Measurements from ENCODE around the gene NFKBIE.

NFKBIE gene

GRCh38 chr6:44272529-44272928, 7.2 kb upstream of the NFKBIE start:
- DNase-seq, result no peak

DNA sequence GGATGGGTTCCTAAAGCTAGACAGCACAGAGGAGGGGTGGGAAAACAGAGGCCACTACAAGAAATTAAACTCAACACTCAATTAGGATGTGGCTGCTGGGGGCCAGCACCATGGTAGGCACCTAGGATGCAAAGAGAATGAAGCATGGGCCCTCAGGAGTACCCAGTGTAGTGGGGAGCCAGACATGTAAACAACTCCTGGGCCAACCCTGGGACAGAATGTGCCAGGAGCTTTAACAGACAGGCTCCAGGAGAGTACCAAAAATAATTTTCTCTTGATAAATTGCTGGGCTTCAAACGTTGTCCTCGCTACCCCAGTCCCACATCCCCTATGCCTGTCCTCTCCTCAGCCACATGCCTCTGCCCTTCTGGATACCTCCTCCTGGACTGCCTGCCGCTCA, 6.6 kb upstream of the NFKBIE start:
- DNase-seq, result no peak

- no peak for DNase-seq
Measured at GRCh38 chr6:44271406-44271723, 6.0 kb upstream of the NFKBIE start.

GRCh38 chr6:44270526-44271405, 5.4 kb upstream of the NFKBIE start:
- DNase-seq, result no peak

DNA sequence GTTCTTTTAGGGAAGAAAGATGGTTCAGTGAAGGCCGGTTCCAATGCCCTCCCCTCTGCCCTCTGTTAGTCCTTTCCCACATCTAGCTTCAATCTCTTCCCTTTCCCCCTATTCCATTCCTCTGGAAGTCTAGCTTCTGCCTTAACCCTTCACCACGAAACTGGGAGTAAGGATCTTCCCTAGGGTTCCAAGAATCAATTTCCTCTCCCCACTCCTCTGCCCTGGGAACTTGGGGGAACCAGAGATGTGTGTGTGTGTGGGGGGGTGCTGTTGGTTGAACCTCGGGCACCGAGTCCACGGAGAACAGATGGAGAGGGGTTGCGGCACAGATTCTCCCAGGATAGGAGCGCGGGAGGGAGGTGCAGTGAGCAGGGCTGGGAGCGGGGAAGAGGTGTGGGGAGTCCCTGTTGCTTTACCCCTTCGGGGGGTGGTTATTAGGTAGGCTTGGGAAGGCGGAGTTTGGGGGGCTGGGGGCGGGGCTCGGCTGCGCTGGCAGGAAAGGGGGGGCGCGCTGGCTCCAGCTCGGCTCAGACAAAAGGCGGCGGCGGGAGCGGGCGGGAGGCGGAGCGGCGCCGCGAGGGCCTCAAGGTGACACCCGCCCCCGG, 4.7 kb upstream of the NFKBIE start, which contains the start of gene TMEM151B:
TSS of gene TMEM151B (plus strand) at position 530 of the 605 bp plus-strand sequence. CDS start 293 bp downstream, outside the sequence.
- no peak for DNase-seq

DNA sequence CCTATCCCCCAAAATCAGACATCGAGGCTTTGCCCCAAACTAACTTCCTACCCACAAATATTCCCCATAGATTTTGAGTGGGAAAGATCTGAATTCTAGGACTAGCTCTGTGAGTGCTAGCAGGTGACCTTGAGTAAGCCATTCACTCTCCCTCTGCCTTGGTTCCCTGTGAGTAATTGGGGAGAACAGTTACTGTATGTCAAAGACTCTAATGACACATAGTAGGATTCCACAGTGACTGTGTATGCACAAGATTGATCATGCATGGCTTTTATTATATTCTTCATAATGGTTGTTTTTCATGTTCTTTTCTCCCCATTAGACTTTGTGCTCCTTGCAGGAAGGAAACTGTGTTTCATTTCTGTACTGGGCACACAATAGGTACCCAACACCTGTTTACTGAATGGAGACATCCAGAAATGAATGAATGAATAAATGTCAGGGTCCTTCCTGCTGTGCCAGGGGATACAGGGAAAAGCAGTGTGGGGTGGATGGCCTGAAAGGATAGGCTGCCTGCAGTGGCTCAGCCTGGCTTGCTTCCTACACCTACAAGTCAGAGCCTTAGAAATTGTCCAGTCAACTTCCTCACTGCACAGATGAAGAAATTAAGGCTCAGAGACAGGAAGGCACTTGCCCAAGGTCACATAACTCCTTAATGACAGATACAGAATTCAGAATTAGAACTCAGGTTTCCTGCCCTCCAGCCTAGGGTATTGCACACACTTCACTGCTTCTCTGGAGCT, 4.0 kb upstream of the NFKBIE start:
- no peak for DNase-seq

DNA sequence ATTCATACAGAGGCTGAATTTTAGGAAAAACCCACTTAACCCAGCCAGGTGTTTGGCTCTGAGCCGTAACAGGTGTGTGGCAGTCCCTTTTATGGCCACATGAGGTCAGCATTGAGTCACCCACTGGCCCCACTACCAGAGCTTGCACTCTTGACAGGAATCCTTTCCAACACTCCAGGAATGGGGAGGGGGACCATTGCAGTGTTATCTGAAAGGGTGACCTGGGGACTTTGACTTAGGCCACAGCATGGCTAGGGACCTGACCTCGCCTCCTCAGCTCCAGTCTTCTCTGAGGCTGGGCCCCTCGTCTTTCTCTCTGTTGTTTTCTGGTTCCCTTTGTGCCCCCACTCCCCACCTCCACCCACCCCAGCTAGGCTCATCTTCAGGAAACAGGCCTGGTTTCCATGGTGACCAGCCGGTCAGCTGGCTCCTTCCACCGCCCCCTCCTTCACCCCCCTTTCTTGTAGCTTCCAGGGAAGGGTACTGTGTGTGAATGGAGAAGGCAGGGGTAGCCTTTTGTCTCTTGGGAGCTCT, 2.8 kb upstream of the NFKBIE start:
- peak; percentile 53 for DNase-seq

GRCh38 chr6:44267252-44267651, 1.9 kb upstream of the NFKBIE start:
- no peak for DNase-seq

- DNase-seq, result no peak
Measured at GRCh38 chr6:44266347-44266746, 996 bp upstream of the NFKBIE start.

GRCh38 chr6:44265722-44266233, 427 bp upstream of the NFKBIE start:
- no peak for DNase-seq

DNA sequence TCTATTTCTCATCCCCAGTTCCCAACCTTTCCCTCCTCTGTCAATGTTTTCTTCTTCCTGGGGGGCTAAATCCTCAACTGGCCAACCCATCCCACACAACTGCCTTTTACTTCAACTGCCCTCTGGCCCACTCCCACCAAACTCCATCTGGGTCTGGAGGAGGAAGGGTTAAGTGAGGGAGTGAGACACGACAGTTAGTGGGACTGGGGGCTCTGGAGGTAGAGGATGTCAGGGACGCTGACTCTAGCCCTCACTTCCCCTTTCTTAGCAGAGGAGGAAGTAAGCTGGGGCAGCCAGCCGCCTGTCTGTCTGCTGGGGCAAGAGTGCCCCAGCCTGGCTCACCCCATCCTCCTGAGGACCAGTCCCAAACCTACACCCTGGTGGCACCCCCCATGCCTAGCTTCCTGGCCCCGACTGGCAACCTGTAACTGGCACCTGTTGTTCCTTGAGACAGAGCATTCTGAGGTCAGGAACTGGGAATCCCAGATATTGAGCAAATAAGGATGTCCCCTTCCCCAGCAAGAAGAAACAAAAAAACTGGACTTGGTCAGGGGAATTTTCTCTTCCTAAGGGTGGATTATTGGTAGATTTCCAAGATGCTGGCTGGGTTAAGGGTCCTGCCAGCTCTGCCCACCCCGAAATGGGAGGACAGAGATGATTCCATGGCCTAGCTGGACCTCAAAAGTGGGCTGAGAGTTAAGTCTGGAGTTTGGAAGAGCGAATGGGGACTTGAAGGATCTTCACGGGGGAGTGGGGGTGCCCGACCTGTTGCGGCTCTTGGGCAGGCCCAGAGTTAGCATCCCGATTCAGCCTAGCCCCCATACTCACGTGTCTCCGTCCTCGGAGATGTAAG, 971 bp downstream of the NFKBIE start:
- DNase-seq, result peak; percentile 82

GRCh38 chr6:44263354-44264100, 1.8 kb downstream of the NFKBIE start:
- DNase-seq, result peak; percentile 76

DNA sequence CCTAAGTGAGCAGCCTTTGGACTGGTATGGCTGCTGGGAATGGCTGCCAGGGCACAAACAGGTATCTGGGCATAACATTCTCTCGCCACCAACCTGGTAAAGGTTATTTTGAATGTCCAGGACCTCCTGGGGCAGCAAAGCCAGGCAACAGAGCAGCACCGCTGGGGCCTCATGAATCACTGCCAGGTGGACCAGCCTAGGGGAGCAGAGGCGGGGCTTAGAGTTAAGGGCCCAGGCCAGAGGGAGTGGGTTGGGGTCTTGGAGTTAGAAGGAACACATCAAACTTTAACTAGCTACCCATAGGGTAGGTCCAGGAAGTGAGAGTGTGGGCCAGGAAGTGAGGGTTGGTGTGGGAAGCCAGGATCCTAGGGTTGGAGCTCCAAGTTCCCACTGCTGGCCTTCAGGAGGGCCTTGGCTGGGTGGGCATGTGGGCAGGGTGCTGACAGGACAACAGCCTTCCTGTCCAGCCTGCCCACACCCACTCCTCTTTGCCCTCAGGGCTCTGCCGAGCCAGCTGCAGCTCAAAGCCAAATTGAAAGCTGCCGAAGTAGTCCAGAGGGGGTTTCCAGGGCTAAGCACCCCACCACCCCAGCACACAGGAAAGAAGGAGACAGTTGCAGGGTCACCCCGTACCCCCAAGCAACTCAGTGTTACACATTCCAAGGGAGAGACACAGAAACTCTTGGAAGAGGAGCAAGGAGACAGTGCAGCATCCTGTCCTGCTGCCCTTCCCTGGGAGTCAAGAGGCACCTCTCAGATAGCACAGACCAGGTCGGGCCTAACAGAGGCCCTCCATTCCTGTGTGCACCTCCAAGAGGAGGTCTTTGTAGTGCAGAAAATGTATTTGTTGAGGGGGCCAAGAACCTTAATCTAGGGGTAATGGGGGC, 2.6 kb downstream of the NFKBIE start:
- no peak for DNase-seq

DNA sequence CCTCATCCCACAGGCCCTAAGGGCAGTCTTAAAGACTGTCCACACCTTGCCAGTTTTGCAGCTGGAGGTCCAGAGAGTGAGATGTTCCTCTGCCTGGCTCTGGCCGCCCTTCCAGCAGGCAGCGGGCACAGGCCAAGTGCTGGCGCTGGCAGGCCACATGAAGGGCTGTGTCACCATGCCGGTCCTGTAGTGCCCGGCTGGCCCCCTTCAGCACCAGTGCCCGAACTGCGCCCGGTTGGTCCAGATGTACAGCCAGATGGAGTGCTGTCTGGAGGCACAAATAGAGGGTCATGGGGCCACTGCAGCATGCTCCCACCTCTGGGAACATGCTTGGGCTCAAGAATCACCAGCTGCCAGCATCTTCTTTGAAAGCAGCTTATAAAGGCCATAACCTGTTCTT, 3.8 kb downstream of the NFKBIE start:
- DNase-seq, result no peak

DNA sequence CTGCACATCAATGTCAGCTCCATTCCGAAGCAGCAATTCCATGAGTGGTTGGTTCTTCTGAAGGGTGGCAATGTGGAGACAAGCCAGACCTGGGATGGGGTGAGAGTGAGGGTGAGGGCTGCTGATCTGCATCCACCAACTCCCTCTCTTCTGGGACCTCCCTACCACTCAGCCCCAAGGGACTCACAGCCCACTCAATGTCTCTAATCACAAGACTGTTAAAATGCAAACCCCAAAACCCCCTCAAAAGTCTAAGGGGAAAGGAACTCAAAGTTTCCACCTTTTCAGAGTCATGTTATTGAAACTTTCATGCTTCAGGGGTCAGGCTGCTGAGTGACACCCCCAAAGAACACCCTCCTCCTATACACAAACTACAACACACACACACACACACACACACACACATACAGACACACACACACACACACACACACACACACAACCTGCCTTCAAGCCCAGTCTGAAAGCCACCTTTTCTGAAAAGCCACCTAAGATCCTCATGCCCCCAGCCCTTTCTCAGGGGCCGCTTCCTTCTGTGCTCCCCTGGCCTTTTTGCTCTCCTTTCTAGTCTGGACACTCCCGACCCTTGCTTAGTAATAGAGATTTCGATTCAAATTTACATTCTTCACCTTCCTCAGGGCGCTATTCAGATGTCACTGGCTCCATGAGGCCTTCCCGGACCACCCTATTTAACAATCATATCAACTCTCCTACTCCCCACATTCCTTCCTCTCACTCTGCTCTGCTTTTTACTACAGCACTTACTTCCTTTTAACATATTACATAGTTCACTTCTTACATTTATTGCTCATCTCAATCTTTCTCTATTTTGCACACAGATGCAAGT, 4.7 kb downstream of the NFKBIE start:
- no peak for DNase-seq

DNA sequence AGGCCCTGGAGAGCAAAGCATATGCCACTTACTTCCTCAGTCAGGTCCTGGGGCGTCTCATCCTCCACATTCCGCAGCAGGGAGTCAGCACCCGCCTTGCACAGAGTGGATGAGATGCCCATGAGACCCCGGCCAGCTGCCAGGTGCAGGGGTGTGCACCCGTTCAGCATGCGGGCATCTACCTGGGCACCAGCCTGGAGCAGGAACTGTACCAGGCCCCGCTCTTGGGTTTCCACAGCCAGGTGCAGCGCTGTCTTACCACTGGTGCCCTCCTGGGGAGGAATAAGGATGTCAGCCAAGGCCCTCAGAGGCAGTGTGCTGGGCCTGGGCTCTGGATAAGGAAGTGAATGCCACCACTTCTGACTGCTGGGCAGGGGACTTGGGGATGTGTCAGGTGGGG, 5.3 kb downstream of the NFKBIE start:
- no peak for DNase-seq

DNA sequence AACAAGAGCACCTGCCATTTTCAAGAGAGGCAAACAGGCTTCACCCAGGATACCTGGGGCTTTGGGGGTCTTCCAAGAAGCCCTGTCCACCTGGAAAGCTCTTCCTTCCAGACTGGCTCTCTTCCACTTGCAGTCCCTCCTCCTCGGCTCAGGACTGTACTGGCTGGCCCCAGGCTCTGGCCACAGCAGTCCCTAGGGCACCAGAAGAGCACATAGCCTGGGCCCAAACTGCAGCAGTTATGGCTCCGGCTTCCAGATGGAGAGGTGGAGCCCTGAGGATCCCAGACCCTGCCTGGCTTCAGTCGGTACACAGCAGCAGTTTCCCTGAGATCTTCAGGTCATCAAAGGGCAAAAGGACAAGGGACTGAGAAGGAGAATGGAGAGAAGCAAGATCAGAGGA, 6.4 kb downstream of the NFKBIE start:
- no peak for DNase-seq

DNA sequence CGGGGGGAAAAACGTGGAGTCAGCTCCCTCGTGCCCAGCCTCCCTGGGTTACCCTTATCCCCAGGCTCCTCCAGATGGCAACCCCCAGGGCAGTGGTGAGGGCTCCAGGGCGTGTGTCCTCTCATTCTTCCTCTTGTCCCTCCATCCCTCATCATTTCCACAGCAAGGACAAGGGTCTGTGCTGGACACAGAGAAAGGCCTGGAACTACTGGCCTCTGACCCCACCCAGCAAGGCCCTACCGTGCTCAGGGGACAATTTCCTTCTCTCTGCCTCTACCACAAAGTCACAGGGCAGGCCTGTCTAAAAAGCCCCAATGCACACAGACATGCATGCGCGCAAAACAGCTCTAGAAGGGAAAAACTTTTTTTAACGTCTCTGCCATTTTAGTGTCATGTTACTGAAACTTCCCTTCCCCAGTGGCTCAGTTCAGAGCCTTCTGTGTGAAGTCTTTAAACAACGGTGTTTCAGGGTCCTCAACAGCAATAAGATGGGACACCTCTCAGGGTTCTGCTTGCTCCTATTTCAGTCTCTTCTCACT, 7.0 kb downstream of the NFKBIE start:
- no peak for DNase-seq

GRCh38 chr6:44257753-44258324, 7.5 kb downstream of the NFKBIE start:
- DNase-seq, result no peak
